ENCODE results near the gene PLXNA3.

PLXNA3 gene

DNA sequence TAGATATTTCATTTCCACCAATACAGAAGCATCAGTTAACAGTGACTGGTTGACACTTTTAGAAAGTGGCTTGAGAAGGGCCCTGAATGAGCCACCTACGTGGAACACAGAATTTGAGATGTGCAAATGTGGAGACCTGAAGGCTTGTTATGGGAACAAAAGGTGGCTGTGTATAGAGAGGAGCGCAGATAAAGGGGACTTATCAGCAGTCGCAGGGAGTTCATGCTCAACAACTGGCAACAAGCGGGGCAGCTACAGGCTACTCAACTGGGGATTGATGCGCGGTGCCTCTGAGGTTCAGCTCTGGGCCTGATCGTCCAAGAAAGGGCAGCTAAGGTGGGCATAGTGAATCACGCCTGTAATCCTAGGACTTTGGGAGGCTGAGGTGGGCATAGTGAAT lies 61.3 kb downstream of the PLXNA3 start:
- in situ Hi-C loops (cut with MboI; ENCODE audit: low sequenced_read_pairs) = loop anchor here (25.0 kb wide), 1 partner anchor 107 kb away; the partner anchor contains the start of genes DNASE1L1 and TAFAZZIN

DNA sequence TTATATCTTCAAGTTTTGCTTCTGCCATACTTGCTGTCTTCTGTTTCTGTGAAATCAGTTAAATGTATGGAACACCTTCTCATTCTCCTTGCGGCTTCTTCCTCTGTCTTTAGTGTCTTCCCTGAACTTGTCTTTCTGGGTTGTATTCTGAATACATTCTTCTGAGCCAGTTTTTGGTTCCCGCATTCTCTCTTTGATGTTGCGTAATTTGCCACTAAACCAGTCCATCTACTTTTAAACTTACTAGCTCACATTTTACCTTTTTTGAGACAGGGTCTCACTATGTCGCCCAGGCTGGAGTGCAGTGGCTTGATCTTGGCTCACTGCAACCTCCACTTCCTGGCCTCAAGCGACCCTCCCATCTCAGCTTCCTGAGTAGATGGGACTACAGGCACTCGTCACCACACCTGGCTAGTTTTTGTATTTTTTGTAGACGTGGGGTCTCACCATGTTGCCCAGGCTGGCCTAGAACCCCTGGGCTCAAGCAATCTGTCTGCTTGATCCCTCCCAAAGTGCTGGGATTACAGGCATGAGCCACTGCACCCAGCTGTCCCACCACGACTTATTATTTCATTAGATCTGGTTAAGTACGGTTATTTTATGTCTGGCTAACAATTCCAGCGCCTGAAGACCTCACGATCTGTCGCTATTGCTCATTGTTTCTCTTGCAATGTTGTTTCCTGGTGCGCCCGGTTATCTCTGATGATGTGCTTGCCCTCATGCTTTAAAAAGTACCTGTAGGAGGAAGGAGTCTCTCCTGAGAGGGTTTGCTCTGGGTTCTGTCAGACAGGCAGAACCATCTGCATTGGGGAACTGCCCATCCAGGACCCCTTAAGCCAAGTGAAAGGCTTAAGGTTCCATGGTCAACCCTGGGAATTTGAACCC lies 67.8 kb downstream of the PLXNA3 start:
- in situ Hi-C loops (cut with MboI; ENCODE audit: low sequenced_read_pairs) = no loop called here

DNA sequence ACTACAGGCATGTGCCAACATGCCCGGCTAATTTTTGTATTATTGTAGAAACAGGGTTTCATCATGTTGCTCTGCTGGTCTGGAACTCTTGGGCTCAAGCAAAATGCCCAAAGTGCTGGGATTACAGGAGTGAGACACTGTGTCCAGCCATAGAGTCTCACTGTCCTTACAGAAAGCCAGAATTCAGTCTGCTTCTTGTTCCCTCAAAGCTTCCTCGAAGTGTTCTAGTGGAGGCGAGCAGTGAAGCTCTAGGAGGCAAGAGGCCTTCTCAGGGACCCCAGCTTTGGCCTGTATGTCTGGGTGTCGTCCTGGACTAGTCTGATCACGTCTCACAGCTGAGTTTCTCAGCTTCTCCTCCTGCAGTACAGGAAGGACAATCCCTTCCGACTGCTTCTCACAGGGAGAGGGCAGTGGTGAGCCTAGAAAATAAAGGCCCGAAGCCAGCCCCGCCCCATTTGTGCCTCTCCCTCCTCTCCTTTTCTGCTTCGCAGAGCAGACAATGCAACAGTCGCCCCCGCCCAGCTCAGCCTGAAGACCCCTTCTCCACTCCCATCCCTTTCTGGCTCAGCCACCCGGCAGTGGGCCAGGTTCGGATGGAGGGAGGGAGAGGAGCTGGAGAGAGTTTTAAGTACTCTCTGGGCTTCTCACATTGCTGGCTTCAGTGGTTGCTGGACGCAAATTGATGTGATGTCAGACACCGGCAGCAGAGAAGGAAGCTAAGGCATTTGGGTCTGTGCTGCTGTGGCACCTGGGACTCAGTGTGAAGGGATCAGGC lies 69.0 kb downstream of the PLXNA3 start:
- in situ Hi-C loops (cut with MboI; ENCODE audit: low sequenced_read_pairs) = no loop called here

Data from HL-60/S4 treated with retinoic acid at 250 ng/mL for 4 days and 3 days (cell line).